Measurements from ENCODE around the gene ARPC1B. TPM values are rescaled to one million over a fixed set of nuclear protein-coding genes. Genes with fewer than 3 reads are reported as not detected.
"Not testable (repeated sequence)": the region's sequence is repeated elsewhere in the genome, so short reads cannot be mapped to it uniquely, and the experiment has no call there.

Gene ARPC1B
- total RNA-seq, 3 donors from 2014 or later (not counting 1 experiment from before 2014, with no cell fraction given), result 161 to 184 (median 179) TPM

DNA sequence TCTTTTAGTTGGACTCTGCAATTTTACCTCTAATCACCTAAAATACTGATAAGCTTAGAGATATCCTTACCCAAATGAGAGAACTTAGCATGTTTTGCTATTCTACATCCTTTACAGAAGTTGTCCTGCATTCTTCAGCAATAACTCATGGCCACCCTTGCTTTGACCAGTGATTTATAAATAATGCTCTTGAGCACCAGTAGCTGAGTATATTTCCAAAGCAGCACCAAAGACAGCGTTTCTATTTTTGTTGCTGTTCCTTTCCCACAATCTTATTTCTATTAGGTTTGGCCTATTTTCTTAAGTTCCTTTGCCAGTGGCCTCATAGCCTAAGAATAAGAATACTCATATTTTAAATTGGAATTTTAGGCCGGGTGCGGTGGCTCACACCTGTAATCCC is 33.9 kb upstream of the ARPC1B start:
- peaks cover 68% of the 10 kb centered on the region for H3K36me3 ChIP-seq (ENCODE audit: control insufficient read depth, insufficient read depth, low read length)
- H3K36me3 Mint-ChIP-seq, result peaks cover 12% of the 10 kb centered on the region
- no peak overlapping the region for H3K27ac Mint-ChIP-seq

DNA sequence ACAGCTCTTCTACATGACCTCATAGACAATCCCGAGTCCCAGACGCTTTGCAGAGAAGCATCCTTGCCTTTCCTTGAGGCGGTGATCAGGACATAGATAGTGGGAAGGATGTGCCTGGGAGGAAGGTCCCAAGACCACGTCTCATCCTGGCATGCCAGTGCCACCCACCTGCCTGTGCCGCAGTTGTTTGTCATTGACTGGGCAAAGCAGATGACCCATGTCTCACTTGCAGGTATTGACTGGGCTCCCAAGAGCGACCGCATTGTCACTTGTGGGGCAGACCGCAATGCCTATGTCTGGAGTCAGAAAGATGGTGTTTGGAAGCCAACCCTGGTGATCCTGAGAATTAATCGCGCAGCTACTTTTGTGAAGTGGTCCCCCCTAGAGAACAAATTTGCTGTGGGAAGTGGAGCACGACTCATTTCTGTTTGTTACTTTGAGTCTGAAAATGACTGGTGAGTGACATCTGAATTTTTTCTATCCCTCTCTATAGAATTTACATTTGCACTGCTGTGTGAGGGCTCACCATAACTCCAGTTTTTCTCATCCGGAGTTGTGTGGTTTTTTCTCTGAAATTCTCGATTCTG is 30.4 kb upstream of the ARPC1B start:
- peaks cover 62% of the 10 kb centered on the region for H3K36me3 ChIP-seq (ENCODE audit: control insufficient read depth, insufficient read depth, low read length)
- no peaks in the 10 kb centered on the region for H3K9me3 ChIP-seq (ENCODE audit: control insufficient read depth, insufficient read depth, low read length)
- H3K27ac ChIP-seq (ENCODE audit: low read length), result no peak overlapping the region
- peaks cover 6% of the 10 kb centered on the region for H3K36me3 Mint-ChIP-seq
- DNase-seq (no peak), ATAC-seq (no peak)
- no peaks in the 10 kb centered on the region for H3K27me3 Mint-ChIP-seq (ENCODE audit: low read depth in 2 of 2)
- no peaks in the 10 kb centered on the region for H3K4me1 ChIP-seq (ENCODE audit: control insufficient read depth, insufficient read depth, low read length)
- no peak overlapping the region for H3K27ac Mint-ChIP-seq
- no peak overlapping the region for H3K4me3 ChIP-seq (ENCODE audit: low read length)
- no peaks in the 10 kb centered on the region for H3K9me3 Mint-ChIP-seq
- H3K27me3 ChIP-seq (ENCODE audit: control insufficient read depth, insufficient read depth, low read length), result no peaks in the 10 kb centered on the region
- no peak overlapping the region for H3K4me3 Mint-ChIP-seq
- no peaks in the 10 kb centered on the region for H3K4me1 Mint-ChIP-seq
- intact Hi-C loops (cut with micrococcal nuclease), result no loop called here
- WGBS (ENCODE audit: insufficient coverage), result 97% methylated on average over 10 of the region's 13 CpGs
- TF ChIP-seq, protein P1, sequence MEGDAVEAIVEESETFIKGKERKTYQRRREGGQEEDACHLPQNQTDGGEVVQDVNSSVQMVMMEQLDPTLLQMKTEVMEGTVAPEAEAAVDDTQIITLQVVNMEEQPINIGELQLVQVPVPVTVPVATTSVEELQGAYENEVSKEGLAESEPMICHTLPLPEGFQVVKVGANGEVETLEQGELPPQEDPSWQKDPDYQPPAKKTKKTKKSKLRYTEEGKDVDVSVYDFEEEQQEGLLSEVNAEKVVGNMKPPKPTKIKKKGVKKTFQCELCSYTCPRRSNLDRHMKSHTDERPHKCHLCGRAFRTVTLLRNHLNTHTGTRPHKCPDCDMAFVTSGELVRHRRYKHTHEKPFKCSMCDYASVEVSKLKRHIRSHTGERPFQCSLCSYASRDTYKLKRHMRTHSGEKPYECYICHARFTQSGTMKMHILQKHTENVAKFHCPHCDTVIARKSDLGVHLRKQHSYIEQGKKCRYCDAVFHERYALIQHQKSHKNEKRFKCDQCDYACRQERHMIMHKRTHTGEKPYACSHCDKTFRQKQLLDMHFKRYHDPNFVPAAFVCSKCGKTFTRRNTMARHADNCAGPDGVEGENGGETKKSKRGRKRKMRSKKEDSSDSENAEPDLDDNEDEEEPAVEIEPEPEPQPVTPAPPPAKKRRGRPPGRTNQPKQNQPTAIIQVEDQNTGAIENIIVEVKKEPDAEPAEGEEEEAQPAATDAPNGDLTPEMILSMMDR (IDR thresholded peaks at IDR 0.05), result no peak

More for the DNA sequence above, 33.9 kb upstream of the ARPC1B start:
- TF ChIP-seq, protein P1 (IDR thresholded peaks at IDR 0.05), result no peak
- ATAC-seq (no peak), DNase-seq (no peak)
- Mint-ChIP-seq H3K27me3 (ENCODE audit: low read depth in 2 of 2) (no peaks in the 10 kb centered on the region), H3K4me3 (no peak overlapping the region), H3K9me3 (no peaks in the 10 kb centered on the region), H3K4me1 (no peaks in the 10 kb centered on the region)
- Histone ChIP-seq H3K27ac (ENCODE audit: low read length) (no peak overlapping the region), H3K27me3 (ENCODE audit: control insufficient read depth, insufficient read depth, low read length) (no peaks in the 10 kb centered on the region), H3K4me1 (ENCODE audit: control insufficient read depth, insufficient read depth, low read length) (no peaks in the 10 kb centered on the region), H3K4me3 (ENCODE audit: low read length) (no peak overlapping the region), H3K9me3 (ENCODE audit: control insufficient read depth, insufficient read depth, low read length) (no peaks in the 10 kb centered on the region)
- intact Hi-C loops (cut with micrococcal nuclease), result no loop called here
- 95% methylated on average over 3 of the region's 3 CpGs for WGBS (ENCODE audit: insufficient coverage)

DNA sequence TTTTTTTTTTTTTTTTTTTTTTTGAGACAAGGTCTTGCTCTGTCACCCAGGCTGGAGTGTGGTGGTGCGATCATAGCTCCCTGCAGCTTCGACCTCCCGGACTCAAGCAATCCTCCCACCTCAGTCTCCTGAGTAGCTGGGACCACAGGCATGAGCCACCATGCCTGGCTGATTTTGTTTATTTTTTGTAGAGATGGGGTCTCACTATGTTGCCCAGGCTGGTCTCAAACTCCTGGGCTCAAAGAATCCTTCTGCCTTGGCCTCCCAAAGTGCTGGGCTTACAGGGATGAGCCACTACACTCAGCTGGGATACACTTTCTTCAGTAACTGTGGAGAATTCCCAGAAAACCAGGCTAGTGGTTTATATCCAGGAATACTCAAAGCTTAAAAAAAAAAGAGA is 23.9 kb upstream of the ARPC1B start:
- H3K4me1 Mint-ChIP-seq; H3K4me3 ChIP-seq (ENCODE audit: low read length); ATAC-seq; H3K4me3 Mint-ChIP-seq; H3K27me3 ChIP-seq (ENCODE audit: control insufficient read depth, insufficient read depth, low read length); H3K27me3 Mint-ChIP-seq (ENCODE audit: low read depth in 2 of 2); H3K4me1 ChIP-seq (ENCODE audit: control insufficient read depth, insufficient read depth, low read length); DNase-seq; H3K27ac ChIP-seq (ENCODE audit: low read length); H3K36me3 Mint-ChIP-seq; H3K9me3 ChIP-seq (ENCODE audit: control insufficient read depth, insufficient read depth, low read length); H3K9me3 Mint-ChIP-seq; intact Hi-C loops (cut with micrococcal nuclease); H3K27ac Mint-ChIP-seq: not testable (repeated sequence)
- WGBS (ENCODE audit: insufficient coverage), result 92% methylated on average over 3 of the region's 3 CpGs
- peaks cover 63% of the 10 kb centered on the region for H3K36me3 ChIP-seq (ENCODE audit: control insufficient read depth, insufficient read depth, low read length)

DNA sequence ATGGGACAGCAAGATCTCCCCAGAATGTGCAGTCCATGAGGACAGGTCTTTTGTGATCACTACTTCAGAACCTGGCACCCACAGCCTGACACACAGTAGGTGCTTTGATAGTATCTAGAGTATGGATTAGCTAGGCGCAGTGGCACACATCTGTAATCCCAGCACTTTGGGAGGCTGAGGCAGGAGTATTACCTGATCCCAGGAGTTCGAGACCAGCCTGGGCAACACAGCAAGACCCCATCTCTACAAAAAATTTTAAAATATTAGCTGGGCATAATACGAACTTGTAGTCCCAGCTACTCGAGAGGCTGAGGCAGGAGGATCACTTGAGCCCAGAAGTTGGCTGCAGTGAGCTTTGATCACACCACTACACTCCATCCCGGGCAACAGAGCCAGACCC is 22.3 kb upstream of the ARPC1B start:
- Mint-ChIP-seq H3K27me3 (ENCODE audit: low read depth in 2 of 2) (no peaks in the 10 kb centered on the region), H3K9me3 (no peaks in the 10 kb centered on the region), H3K36me3 (no peaks in the 10 kb centered on the region), H3K4me1 (no peaks in the 10 kb centered on the region), H3K27ac (no peak overlapping the region), H3K4me3 (no peak overlapping the region)
- no peak overlapping the region for H3K27ac ChIP-seq (ENCODE audit: low read length)
- ATAC-seq, result no peak
- no peak for DNase-seq
- no peaks in the 10 kb centered on the region for H3K4me1 ChIP-seq (ENCODE audit: control insufficient read depth, insufficient read depth, low read length)
- intact Hi-C loops (cut with micrococcal nuclease), result no loop called here
- peaks cover 60% of the 10 kb centered on the region for H3K36me3 ChIP-seq (ENCODE audit: control insufficient read depth, insufficient read depth, low read length)
- TF ChIP-seq, protein P1 (IDR thresholded peaks at IDR 0.05), result no peak
- H3K9me3 ChIP-seq (ENCODE audit: control insufficient read depth, insufficient read depth, low read length), result no peaks in the 10 kb centered on the region
- no peak overlapping the region for H3K4me3 ChIP-seq (ENCODE audit: low read length)
- 95% methylated on average over 4 of the region's 5 CpGs for WGBS (ENCODE audit: insufficient coverage)
- H3K27me3 ChIP-seq (ENCODE audit: control insufficient read depth, insufficient read depth, low read length), result no peaks in the 10 kb centered on the region

Measured in natural killer cell (primary cell).